Lung (tissue), 12 donors: ENCODE measurements around the gene TAS2R1. TPM values are rescaled to one million over a fixed set of nuclear protein-coding genes. Genes with fewer than 3 reads are reported as not detected.

Experiments used
- ATAC-seq: fragments of 200-7000 bp; cut with Tn5 transposase; one replicate; pipeline ENCODE4 v1.9.1; 2020; ENCODE audit warnings: moderate number of reproducible peaks; ENCODE audit not compliant: insufficient read depth, low FRiP score
- DNase-seq, 3 donors: peaks; one replicate each; pipeline ENCODE4 v3.0.0-alpha.2; 2013 to 2017
- H3K27ac ChIP-seq, 2 donors: one replicate each; pipeline ENCODE4 v1.5.1; 2013; ENCODE audit warnings: mild to moderate bottlenecking in 2 of 2, moderate library complexity in 2 of 2, control low read depth in 1 of 2, inconsistent platforms in 1 of 2, low read depth in 1 of 2, low read length in 1 of 2
- H3K27me3 ChIP-seq, 3 donors: one replicate each; pipeline ENCODE4 v1.5.1; 2013; ENCODE audit warnings: low read length in 2 of 3; ENCODE audit not compliant: control insufficient read depth in 3 of 3, insufficient read depth in 3 of 3
- H3K36me3 ChIP-seq, 4 donors: one replicate each; pipeline ENCODE4 v1.5.1; 2013; ENCODE audit warnings: low read length in 4 of 4, mild to moderate bottlenecking in 1 of 4, moderate library complexity in 1 of 4; ENCODE audit not compliant: control insufficient read depth in 4 of 4, insufficient read depth in 4 of 4
- H3K4me1 ChIP-seq, 5 donors: one replicate each; pipeline ENCODE4 v1.5.1; 2013; ENCODE audit warnings: low read length in 5 of 5, mild to moderate bottlenecking in 2 of 5, moderate library complexity in 1 of 5; ENCODE audit not compliant: control insufficient read depth in 5 of 5, insufficient read depth in 5 of 5
- H3K4me3 ChIP-seq: one replicate; pipeline ENCODE4 v1.5.1; 2013; ENCODE audit warnings: mild to moderate bottlenecking, control low read depth, moderate library complexity
- H3K9ac ChIP-seq, 2 donors: one replicate each; pipeline ENCODE4 v1.5.1; 2013; ENCODE audit warnings: low read length in 2 of 2, control low read depth in 1 of 2; ENCODE audit not compliant: insufficient read depth in 1 of 2
- H3K9me3 ChIP-seq, 4 donors: one replicate each; pipeline ENCODE4 v1.5.1; 2013; ENCODE audit warnings: low read length in 3 of 4, mild to moderate bottlenecking in 1 of 4, moderate library complexity in 1 of 4; ENCODE audit not compliant: control insufficient read depth in 4 of 4, insufficient read depth in 3 of 4
- CTCF ChIP-seq: IDR thresholded peaks from 2 replicates; pipeline ENCODE4 v1.5.1; 2012; ENCODE audit warnings: mild to moderate bottlenecking; ENCODE audit errors: control extremely low read depth, extremely low read depth
- WGBS, 2 donors: extraction: QIAGEN DNeasy Blood & Tissue Kit; methylation state at CpG; one replicate each; pipeline ENCODE4 v1.1.7; 2013; 5-methylcytosine and 5-hydroxymethylcytosine counted together
- polyA plus RNA-seq, 2 donors: library from polyadenylated mRNA; stranded (reverse); fragments of 200-250 nt; gene quantifications; one replicate each; pipeline ENCODE4 v1.2.1, GENCODE V29; 2013
- total RNA-seq, 2 donors: library from RNA; depleted of rRNA in 1 of 2; stranded (reverse); fragments of >200 nt in 1 of 2; gene quantifications; one replicate each; pipeline ENCODE4 v1.2.1, GENCODE V29; 2014 to 2021
- donor health status: control.
- donor health status: control.
- donor health status: Bipolar disorder and iron deficiency.
- donor health status: healthy.
- donor health status: DM: yes; HTN: yes; CAD: no.

Gene TAS2R1
- total and polyA plus RNA-seq, 4 donors, result 0.85 TPM; not detected in 3

DNA sequence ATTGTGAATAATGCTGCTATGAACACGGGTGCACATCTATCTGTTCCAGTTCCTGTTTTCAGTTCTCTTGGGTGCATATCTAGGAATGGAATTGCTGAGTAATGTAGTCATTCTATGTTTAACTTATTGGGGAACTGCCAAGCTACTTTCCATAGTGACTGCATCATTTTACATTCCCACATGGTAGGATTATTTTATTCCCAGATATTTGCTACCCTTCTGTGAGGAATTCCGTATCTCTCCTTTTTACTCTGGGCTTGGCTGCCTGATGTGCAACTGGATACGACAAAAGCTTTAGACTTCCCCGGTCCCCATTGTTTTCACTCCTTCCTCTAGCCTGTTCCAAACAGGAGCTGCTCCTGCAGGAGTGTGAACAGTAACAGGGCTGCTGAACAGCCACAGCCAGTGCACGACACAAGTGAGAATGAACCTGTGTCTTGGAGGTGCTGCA is 7.2 kb downstream of the TAS2R1 start:
- DNase-seq (peak in 2 of 3 donors; percentile 59 to 76), ATAC-seq (no peak)
- no peaks in the 10 kb centered on the region for H3K9me3 ChIP-seq
- no peaks in the 10 kb centered on the region for H3K36me3 ChIP-seq
- H3K27ac ChIP-seq, result no peak overlapping the region
- 20 to 28% methylated on average over 5 of the region's 5 CpGs for WGBS, 2 donors
- peaks cover 0 to 7% (median 0%) of the 10 kb centered on the region in 5 donors for H3K4me1 ChIP-seq
- H3K9ac ChIP-seq, result no peak overlapping the region
- no peaks in the 10 kb centered on the region for H3K27me3 ChIP-seq
- no peak overlapping the region for H3K4me3 ChIP-seq
- no peak for TF ChIP-seq CTCF

- Histone ChIP-seq H3K27ac (peak overlapping the region in 1 of 2 donors; percentile 52), H3K9me3 (no peaks in the 10 kb centered on the region), H3K4me3 (no peak overlapping the region), H3K36me3 (no peaks in the 10 kb centered on the region), H3K9ac (no peak overlapping the region), H3K4me1 (peaks cover 0 to 16% (median 3%) of the 10 kb centered on the region in 5 donors), H3K27me3 (no peaks in the 10 kb centered on the region)
- no peak for TF ChIP-seq CTCF
- 60 to 61% methylated on average over 7 of the region's 7 CpGs for WGBS, 2 donors
- no peak for ATAC-seq
- DNase-seq, result peak in 1 of 3 donors; percentile 5
These were observed 8.7 kb downstream of the TAS2R1 start for GRCh38 chr5:9621379-9621903.

- Histone ChIP-seq H3K9ac (no peak overlapping the region), H3K27me3 (no peaks in the 10 kb centered on the region), H3K4me3 (no peak overlapping the region), H3K36me3 (no peaks in the 10 kb centered on the region), H3K9me3 (no peaks in the 10 kb centered on the region), H3K27ac (no peak overlapping the region), H3K4me1 (peaks cover 0 to 16% (median 3%) of the 10 kb centered on the region in 5 donors)
- no peak for DNase-seq
- 72 to 76% methylated on average over 5 of the region's 5 CpGs for WGBS, 2 donors
- ATAC-seq, result no peak
- TF ChIP-seq CTCF, result no peak
These were observed 10.6 kb downstream of the TAS2R1 start for GRCh38 chr5:9619331-9620092.
